GM18526 (cell line): ENCODE results near the gene CAPS2.
A peak's percentile ranks its signal among the peaks of the same experiment; 100 is the strongest.

ENCODE experiments used
- POLR2A ChIP-seq: IDR thresholded peaks from 3 replicates; pipeline ENCODE4 v1.6.1; 2011; ENCODE audit not compliant: insufficient read length; ENCODE audit errors: extremely low read depth

The CAPS2 gene

GRCh38 chr12:75329918-75330826 lies at the start of gene CAPS2:
TSS of gene CAPS2 (minus strand) at chr12:75330324. CDS start at chr12:75326498, 3,826 bp downstream.
- TF ChIP-seq POLR2A, result no peak

GRCh38 chr12:75378354-75378753 lies 48.2 kb upstream of the CAPS2 start:
- no peak for TF ChIP-seq POLR2A

- TF ChIP-seq POLR2A, result no peak
These were observed 44.8 kb upstream of the CAPS2 start for GRCh38 chr12:75374971-75375370.

GRCh38 chr12:75366629-75367028 lies 36.5 kb upstream of the CAPS2 start:
- TF ChIP-seq POLR2A, result no peak

GRCh38 chr12:75364919-75365318 lies 34.8 kb upstream of the CAPS2 start:
- TF ChIP-seq POLR2A, result no peak

GRCh38 chr12:75361408-75361807 lies 31.3 kb upstream of the CAPS2 start:
- no peak for TF ChIP-seq POLR2A

GRCh38 chr12:75360920-75361319 lies 30.8 kb upstream of the CAPS2 start:
- no peak for TF ChIP-seq POLR2A

- TF ChIP-seq POLR2A, result no peak
These were observed 23.9 kb upstream of the CAPS2 start for GRCh38 chr12:75354011-75354410.

GRCh38 chr12:75350413-75350812 lies 20.3 kb upstream of the CAPS2 start:
- TF ChIP-seq POLR2A, result no peak

GRCh38 chr12:75349946-75350345 lies 19.8 kb upstream of the CAPS2 start:
- TF ChIP-seq POLR2A, result no peak

GRCh38 chr12:75345531-75345930 lies 15.4 kb upstream of the CAPS2 start:
- no peak for TF ChIP-seq POLR2A

GRCh38 chr12:75341873-75342272 lies 11.7 kb upstream of the CAPS2 start:
- TF ChIP-seq POLR2A, result no peak

GRCh38 chr12:75337905-75338304 lies 7.8 kb upstream of the CAPS2 start:
- no peak for TF ChIP-seq POLR2A

GRCh38 chr12:75334384-75335030 lies 4.4 kb upstream of the CAPS2 start, which contains the start of gene GLIPR1L1:
TSS of gene GLIPR1L1 (plus strand) at chr12:75334670. CDS start at chr12:75334729, 59 bp downstream.
- TF ChIP-seq POLR2A, result peak; percentile 17

GRCh38 chr12:75327642-75328041 lies 2.5 kb downstream of the CAPS2 start:
- no peak for TF ChIP-seq POLR2A

GRCh38 chr12:75323663-75324062 lies 6.5 kb downstream of the CAPS2 start:
- no peak for TF ChIP-seq POLR2A
